Brain microvascular endothelial cell (primary cell): ENCODE results near the gene SPINK8.

Experiments
- DNase-seq: peaks from one replicate; pipeline ENCODE4 v3.0.0-alpha.2; 2020
- H3K27ac ChIP-seq: fragments of 250-450 bp; sonication (Bioruptor Pico); 2 replicates; pipeline ENCODE4 v1.5.1; 2020; ENCODE audit warnings: mild to moderate bottlenecking, moderate library complexity
- H3K27me3 ChIP-seq: fragments of 250-450 bp; sonication (Bioruptor Pico); replicated peaks from 2 replicates; pipeline ENCODE4 v1.5.1; 2020; ENCODE audit warnings: mild to moderate bottlenecking
- H3K36me3 ChIP-seq: fragments of 250-450 bp; sonication (Bioruptor Pico); replicated peaks from 2 replicates; pipeline ENCODE4 v1.5.1; 2020; ENCODE audit warnings: mild to moderate bottlenecking
- H3K4me3 ChIP-seq: 2 replicates; pipeline ENCODE4 v1.5.1; 2011; ENCODE audit warnings: low read depth, mild to moderate bottlenecking, control low read depth, low read length, moderate library complexity
- CTCF ChIP-seq: IDR thresholded peaks from 2 replicates; pipeline ENCODE4 v1.5.1; 2011; ENCODE audit warnings: low read depth, mild to moderate bottlenecking, moderate library complexity, low read length, control low read depth, inconsistent platforms; ENCODE audit errors: missing control alignments
- in situ Hi-C: cut with HindIII; loops from 2 replicates; pipeline ENCODE4 v1.10.0; 2017; ENCODE audit warnings: low sequenced_read_pairs, low pct_ligation_motif_present

Gene SPINK8

GRCh38 chr3:48369693-48370332 lies 36.4 kb upstream of the SPINK8 start:
- no peaks in the 10 kb centered on the region for H3K36me3 ChIP-seq
- H3K27ac ChIP-seq: no peak overlapping the region
- no peaks in the 10 kb centered on the region for H3K27me3 ChIP-seq
- no peak for DNase-seq
- in situ Hi-C loops: no loop called here
- TF ChIP-seq CTCF: no peak
- no peak overlapping the region for H3K4me3 ChIP-seq

GRCh38 chr3:48367201-48367600 lies 33.7 kb upstream of the SPINK8 start:
- H3K36me3 ChIP-seq: no peaks in the 10 kb centered on the region
- no peak for DNase-seq
- in situ Hi-C loops: no loop called here
- H3K4me3 ChIP-seq: no peak overlapping the region
- H3K27ac ChIP-seq: no peak overlapping the region
- no peak for TF ChIP-seq CTCF
- no peaks in the 10 kb centered on the region for H3K27me3 ChIP-seq

- in situ Hi-C loops: no loop called here
- no peak overlapping the region for H3K27ac ChIP-seq
- no peak for TF ChIP-seq CTCF
Observed at GRCh38 chr3:48364840-48365239, 31.4 kb upstream of the SPINK8 start.

GRCh38 chr3:48361928-48362327 lies 28.5 kb upstream of the SPINK8 start:
- Histone ChIP-seq H3K4me3 (no peak overlapping the region), H3K27ac (no peak overlapping the region), H3K36me3 (no peaks in the 10 kb centered on the region), H3K27me3 (no peaks in the 10 kb centered on the region)
- in situ Hi-C loops: no loop called here
- TF ChIP-seq CTCF: no peak
- DNase-seq: no peak

More at GRCh38 chr3:48364840-48365239, 31.4 kb upstream of the SPINK8 start:
- no peaks in the 10 kb centered on the region for H3K27me3 ChIP-seq
- no peaks in the 10 kb centered on the region for H3K36me3 ChIP-seq
- no peak overlapping the region for H3K4me3 ChIP-seq
- DNase-seq: no peak

- in situ Hi-C loops: no loop called here
- Histone ChIP-seq H3K4me3 (no peak overlapping the region), H3K27me3 (no peaks in the 10 kb centered on the region), H3K27ac (no peak overlapping the region), H3K36me3 (no peaks in the 10 kb centered on the region)
- DNase-seq: no peak
- no peak for TF ChIP-seq CTCF
Observed at GRCh38 chr3:48356419-48356818, 23.0 kb upstream of the SPINK8 start.

- no peaks in the 10 kb centered on the region for H3K27me3 ChIP-seq
- no peak overlapping the region for H3K27ac ChIP-seq
Observed at GRCh38 chr3:48353987-48354386, 20.5 kb upstream of the SPINK8 start.

More at GRCh38 chr3:48353987-48354386, 20.5 kb upstream of the SPINK8 start:
- no peak overlapping the region for H3K4me3 ChIP-seq
- no peaks in the 10 kb centered on the region for H3K36me3 ChIP-seq
- no peak for TF ChIP-seq CTCF
- in situ Hi-C loops: no loop called here
- no peak for DNase-seq
